NCI-H2196 (cell line): ENCODE results near the gene LARP1.
"Not testable (repeated sequence)": the region's sequence is repeated elsewhere in the genome, so short reads cannot be mapped to it uniquely, and the experiment has no call there.

Experiments used
- DNase-seq: peaks from one replicate; lab custom pipeline; 2025; ENCODE audit not compliant: unreplicated experiment; lab: John Stamatoyannopoulos, UW

Gene LARP1

DNA sequence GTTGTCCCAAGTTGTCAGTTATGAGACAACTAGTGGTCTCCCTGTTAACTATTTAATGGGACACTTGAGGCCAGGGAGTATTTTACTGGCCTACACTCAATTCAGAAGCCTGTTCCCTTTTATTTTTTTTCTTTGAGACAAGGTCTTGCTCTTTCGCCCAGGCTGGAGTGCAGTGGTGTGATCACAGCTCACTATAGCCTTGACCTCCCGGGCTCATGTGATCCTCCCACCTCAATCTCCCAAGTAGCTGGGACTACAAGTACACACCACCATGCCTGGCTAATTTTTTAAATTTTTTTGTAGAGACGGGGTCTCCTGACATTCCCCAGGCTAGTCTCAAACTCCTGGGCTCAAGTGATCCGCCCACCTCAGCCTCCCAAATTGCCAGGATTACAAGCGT is 67.7 kb downstream of the LARP1 start:
- not testable (repeated sequence) for DNase-seq

DNA sequence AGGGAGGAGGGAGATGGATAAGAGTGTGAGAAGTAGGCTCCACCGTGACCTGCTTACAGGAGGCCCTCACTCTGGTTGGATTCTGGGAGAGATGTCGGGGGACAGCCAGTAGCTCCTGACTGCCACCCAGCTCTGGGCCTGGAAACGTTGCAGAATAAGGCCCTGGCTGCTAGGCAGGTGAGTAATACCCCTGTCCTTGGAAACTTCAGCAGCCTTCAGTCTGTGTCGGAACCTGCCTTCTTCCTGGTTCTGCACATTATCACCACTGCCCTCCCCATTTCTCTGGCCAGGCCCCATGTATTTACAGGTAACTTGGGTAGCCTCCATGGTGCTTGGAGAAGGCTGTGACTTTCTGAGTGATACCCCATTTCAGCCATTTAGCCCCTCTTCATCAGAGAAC is 68.4 kb downstream of the LARP1 start:
- no peak for DNase-seq

DNA sequence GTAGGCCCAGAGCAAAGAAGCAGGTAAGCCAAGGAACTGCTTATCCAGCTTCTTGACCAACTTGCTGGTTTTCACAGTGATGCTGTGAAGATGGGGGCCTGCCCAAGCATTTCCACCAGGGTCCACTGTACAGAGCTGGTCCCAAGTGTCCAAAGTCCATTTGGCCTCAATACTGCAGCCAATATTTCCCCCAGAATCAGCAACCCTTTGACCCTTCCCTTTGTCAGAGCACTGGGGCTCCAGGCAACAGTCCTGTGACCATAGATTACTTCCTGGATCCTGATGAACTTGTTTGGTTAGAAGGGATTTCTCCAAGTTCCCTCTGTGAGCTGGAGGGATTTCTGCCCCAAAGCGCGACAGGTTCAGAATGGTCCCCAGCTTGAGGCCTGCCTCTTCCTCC is 68.9 kb downstream of the LARP1 start:
- no peak for DNase-seq

DNA sequence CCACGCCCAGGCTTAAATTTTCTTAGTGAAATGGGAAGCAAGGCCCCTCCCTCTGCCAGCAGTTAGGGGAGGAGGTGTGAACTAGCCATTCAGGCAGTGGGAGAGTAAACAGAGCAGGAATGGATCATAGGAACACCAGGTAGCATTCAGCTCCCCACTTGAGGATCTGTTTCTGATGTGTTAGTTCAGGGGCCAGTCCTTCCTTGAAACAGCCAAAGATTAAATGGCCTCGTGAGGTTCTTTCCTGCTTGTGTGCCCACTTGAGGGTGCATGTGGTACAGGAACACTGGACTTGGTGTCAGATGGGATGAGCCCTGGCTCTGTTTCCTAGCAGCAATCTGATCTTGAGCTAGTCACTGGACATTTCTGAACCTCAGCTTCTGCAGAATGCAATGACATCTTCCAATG is 74.0 kb downstream of the LARP1 start:
- DNase-seq, result peak; percentile 49

- DNase-seq, result peak; percentile 59
Observed at GRCh38 chr5:154829589-154830218, 74.5 kb downstream of the LARP1 start.

DNA sequence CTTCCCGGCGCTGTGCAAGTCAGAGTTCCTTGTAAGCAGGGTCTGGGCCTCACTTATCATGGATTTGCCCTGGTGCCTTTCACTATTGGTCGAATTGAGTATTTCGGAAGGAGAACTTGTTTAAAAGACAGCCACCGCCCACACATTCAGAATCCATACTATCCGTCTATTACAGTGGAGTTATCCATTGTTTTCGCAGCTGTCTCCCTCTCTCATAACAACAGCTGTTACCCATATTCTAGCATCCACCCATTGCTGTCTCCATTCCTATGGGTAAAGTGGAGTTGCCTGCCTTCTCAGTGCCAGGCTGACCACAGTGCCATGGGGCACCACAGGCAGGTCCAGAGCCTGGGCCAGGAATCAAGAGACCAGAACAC is 75.0 kb downstream of the LARP1 start:
- no peak for DNase-seq

DNA sequence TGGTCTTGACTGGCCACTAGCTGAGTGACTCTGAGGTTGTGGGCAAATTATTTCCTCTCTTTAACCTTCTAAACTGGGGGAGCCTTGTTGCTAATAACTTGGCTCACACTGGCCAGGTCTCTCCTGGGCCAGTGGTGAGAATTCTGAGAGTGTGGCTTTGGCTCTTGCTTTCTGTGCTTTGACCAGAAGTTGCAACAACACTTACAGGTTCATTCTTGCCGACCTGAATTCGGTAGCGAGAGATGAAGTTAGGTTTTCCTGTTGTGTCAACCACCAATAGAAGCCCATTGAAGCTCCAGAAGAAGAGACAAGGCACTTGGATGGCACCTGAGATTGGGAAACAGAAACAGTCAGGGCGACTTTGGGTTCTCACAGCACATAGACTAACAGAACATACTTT is 75.4 kb downstream of the LARP1 start:
- no peak for DNase-seq

DNA sequence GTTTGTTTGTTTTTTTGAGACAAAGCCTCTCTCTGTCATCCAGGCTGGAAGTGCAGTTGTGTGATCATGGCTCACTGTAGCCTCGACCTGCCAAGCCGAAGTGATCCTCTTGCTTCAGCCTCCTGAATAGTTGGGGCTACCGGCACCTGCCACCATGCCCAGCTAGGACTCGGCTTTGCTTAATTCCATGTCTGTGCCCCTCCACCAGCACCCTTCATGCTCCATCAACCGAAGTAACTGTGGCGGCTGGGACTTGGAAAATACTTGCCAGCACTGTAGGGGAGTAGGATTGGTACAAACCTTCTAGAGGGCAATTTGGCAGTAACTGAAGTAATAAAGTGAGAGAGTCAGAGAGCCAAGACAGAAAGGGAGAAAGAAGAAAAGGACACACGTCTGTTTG is 76.3 kb downstream of the LARP1 start:
- no peak for DNase-seq

DNA sequence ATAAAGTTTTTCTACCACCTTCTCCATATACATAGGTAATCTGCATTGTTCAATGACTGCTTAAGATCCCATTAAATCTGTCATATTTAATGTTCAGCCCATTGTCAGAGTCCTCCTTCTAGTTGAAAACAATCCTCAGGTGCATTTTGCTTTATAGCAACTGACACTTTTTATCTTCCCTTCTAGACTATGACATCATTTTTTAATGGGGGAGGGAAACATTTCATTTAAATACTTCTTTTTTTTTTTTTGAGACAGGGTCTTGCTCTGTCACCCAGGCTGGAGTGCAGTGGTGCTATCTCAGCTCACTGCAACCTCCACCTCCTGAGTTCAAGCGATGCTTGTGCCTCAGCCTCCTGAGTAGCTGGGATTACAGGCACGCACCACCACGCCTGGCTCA is 77.6 kb downstream of the LARP1 start:
- DNase-seq, result not testable (repeated sequence)

GRCh38 chr5:154834053-154834452 is 78.9 kb downstream of the LARP1 start:
- DNase-seq, result no peak

GRCh38 chr5:154835701-154836052 is 80.5 kb downstream of the LARP1 start:
- DNase-seq, result not testable (repeated sequence)

- no peak for DNase-seq
Observed at GRCh38 chr5:154836225-154836624, 81.0 kb downstream of the LARP1 start.

- no peak for DNase-seq
Observed at GRCh38 chr5:154837009-154837901, 82.1 kb downstream of the LARP1 start.

DNA sequence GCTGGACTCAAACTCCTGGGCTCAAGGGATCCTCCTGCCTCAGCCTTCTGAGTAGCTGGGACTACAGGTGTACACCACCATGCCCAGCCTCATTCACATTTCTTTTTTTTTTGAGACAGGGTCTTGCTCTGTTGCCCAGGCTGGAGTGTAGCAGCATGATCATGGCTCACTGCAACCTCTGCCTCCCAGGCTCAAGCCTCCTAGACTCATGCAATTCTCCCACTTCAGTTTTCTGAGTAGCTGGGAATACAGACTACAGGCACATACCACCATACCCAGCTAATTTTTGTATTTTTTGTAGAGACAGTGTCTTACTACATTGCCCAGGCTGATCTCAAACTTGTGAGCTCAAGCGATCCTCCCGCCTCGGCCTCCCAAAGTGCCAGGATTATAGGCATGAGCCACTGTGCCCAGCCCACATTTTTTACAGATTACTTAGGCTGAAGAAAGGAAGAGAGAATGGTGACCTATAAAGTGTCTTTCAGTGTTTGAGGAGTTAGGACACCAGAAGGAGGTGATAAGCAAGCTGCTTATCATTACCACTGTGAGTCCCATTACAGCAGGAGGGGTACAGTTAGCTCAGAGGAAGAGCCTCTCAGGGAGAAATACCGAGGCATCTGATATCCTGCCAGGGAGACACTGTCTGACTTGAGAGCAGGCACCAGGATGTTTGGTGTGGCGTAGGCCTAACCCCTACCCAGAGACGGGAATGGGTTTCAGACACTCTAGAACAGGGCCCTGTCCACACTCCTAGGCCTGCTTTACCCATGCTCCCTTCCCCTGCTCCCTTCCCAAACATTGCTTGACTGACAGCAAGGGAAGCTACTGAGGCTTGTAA is 85.5 kb downstream of the LARP1 start:
- DNase-seq, result no peak

DNA sequence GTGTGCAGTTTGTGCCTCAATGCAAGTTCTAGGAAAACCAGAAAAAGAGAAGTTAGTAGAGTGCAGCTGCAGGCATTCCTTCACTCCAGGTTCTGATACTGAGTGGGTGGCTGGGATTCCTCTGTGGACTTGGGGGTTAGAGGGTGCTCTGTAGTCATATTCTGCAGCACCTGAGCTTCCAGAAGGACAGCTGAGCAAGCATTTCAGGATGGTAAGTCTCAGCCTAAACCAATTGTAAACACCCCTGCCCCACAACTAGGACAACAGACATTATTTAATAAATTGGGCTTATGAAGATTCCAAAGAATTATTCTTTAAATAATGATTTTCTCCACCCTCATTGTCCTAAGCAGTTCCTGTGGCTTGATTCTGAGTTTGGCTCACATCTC is 86.1 kb downstream of the LARP1 start:
- DNase-seq, result no peak

- no peak for DNase-seq
Observed at GRCh38 chr5:154842689-154843530, 87.7 kb downstream of the LARP1 start.

GRCh38 chr5:154844809-154845208 is 89.6 kb downstream of the LARP1 start:
- peak; percentile 16 for DNase-seq

DNA sequence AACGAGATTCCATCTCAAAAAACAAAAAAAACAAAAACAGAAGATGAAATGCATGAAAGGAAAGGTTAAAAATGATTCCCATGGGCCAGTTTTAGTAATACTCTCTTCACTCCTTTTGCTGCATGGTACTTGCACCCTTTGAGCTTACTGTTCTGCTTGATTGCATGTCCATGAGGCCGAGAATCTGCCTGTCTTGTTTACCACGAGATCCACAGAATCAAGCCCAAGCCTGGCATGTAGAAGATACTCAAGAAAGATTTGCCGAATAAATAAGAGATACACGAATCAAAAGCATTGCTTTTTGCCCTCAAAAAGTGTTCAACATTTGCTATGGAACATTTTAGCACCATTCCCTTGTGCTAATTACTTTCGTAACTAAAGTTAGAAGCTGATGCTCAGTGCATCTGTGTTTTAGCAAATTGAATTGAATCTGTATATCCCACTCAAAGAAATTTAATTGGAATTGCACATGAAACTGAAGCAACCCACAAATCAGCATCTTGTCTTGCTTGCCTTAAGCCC is 94.1 kb downstream of the LARP1 start:
- no peak for DNase-seq

GRCh38 chr5:154849791-154850201 is 94.6 kb downstream of the LARP1 start:
- DNase-seq, result no peak

- DNase-seq, result no peak
Observed at GRCh38 chr5:154850255-154851062, 95.3 kb downstream of the LARP1 start, which contains the start of gene FAXDC2. TSS of gene FAXDC2 (minus strand) at chr5:154850603. CDS start at chr5:154838178, 12,425 bp downstream.
